HCT116 (cell line): ENCODE measurements around the gene SGMS1. TPM values are rescaled to one million over a fixed set of nuclear protein-coding genes. Genes with fewer than 3 reads are reported as not detected.

Experiments
- ATAC-seq: fragments of 200-7000 bp; cut with Tn5 transposase; 2 replicates; pipeline ENCODE4 v1.9.1; 2020; ENCODE audit warnings: mild to moderate bottlenecking, moderate library complexity
- BruUV-seq: library from RNA; stranded (reverse); fragments of 400-500 nt; replicated peaks from 2 replicates; lab custom pipeline; 2021; lab: Mats Ljungman, UMichigan
- CTCF ChIA-PET: fragments of 300-600 bp; sonication (Branson Sonifier 250); formaldehyde crosslinking; loops from one replicate; lab custom pipeline; 2021; ENCODE audit warnings: antibody characterized with exemption; lab: Charles Lee
- POLR2A ChIA-PET: fragments of 300-600, 350-600 bp; sonication (Branson Sonifier 250); formaldehyde crosslinking; loops from one replicate; lab custom pipeline; 2021; ENCODE audit warnings: antibody characterized with exemption; lab: Charles Lee
- RAD21 ChIA-PET, 2 experiments: fragments of 300-600 bp; sonication (Branson Sonifier 250); formaldehyde crosslinking; loops; one replicate each; lab custom pipeline; 2023; ENCODE audit warnings: low total read pairs in 2 of 2; ENCODE audit not compliant: uncharacterized antibody in 2 of 2, unreplicated experiment in 2 of 2, low non-redundant PET in 1 of 2; lab: Charles Lee
- DNase-seq: peaks from one replicate; pipeline ENCODE4 v3.0.0-alpha.2; 2010; ENCODE audit warnings: low read depth, low spot score
- H2AFZ ChIP-seq: fragments of 200-600 bp; shearing (Covaris generic), sonication (generic); 2 replicates; pipeline ENCODE4 v1.6.1; 2017; ENCODE audit warnings: low read depth, mixed run types, mixed read lengths, antibody characterized with exemption, low read length; ENCODE audit not compliant: poor library complexity, severe bottlenecking
- H3K27ac ChIP-seq: 2 replicates; pipeline ENCODE4 v1.5.1; 2012; ENCODE audit warnings: low read depth, low read length
- H3K27me3 ChIP-seq: fragments of 200-600 bp; sonication (generic); 2 replicates; pipeline ENCODE4 v1.6.1; 2016; ENCODE audit warnings: mixed run types, low read length, mixed read lengths; ENCODE audit not compliant: insufficient read depth
- H3K36me3 ChIP-seq, 2 experiments: fragments of 200-500 bp in 1 of 2; fragments of 200-600 bp in 1 of 2; sonication (Bioruptor generic) in 1 of 2; sonication (generic) in 1 of 2; 2 replicates each; pipeline versions ENCODE4 v1.5.1 to v1.6.1; 2014 to 2016; ENCODE audit warnings: low read length in 2 of 2, inconsistent platforms in 1 of 2, mixed read lengths in 1 of 2, mixed run types in 1 of 2; ENCODE audit not compliant: insufficient read depth in 2 of 2, control insufficient read depth in 1 of 2
- H3K4me1 ChIP-seq, 2 experiments: fragments of 200-600 bp in 1 of 2; sonication (generic) in 1 of 2; 2 replicates each; pipeline versions ENCODE4 v1.5.1 to v1.6.1; 2012 to 2017; ENCODE audit warnings: low read length in 2 of 2, inconsistent platforms in 1 of 2, mild to moderate bottlenecking in 1 of 2, mixed read lengths in 1 of 2, mixed run types in 1 of 2, moderate library complexity in 1 of 2; ENCODE audit not compliant: insufficient read depth in 2 of 2, control insufficient read depth in 1 of 2
- H3K4me2 ChIP-seq: fragments of 200-600 bp; sonication (generic); 2 replicates; pipeline ENCODE4 v1.6.1; 2017; ENCODE audit warnings: mixed run types, low read length, mixed read lengths
- H3K4me3 ChIP-seq, 2 experiments: fragments of 200-600 bp in 1 of 2; sonication (generic) in 1 of 2; replicated peaks in 1 of 2; 2 replicates each; pipeline ENCODE4 v1.5.1; 2011 to 2016; ENCODE audit warnings: low read length in 2 of 2, control low read depth in 1 of 2, low read depth in 1 of 2, mild to moderate bottlenecking in 1 of 2, mixed read lengths in 1 of 2, mixed run types in 1 of 2
- H3K79me2 ChIP-seq: fragments of 200-600 bp; sonication (generic); 2 replicates; pipeline ENCODE4 v1.6.1; 2017; ENCODE audit warnings: mild to moderate bottlenecking, mixed run types, low read length, moderate library complexity, mixed read lengths; ENCODE audit not compliant: insufficient read depth
- H3K9ac ChIP-seq: fragments of 200-600 bp; sonication (generic); 2 replicates; pipeline ENCODE4 v1.6.1; 2016; ENCODE audit warnings: low read length, mixed read lengths
- H3K9me2 ChIP-seq: fragments of 200-600 bp; sonication (generic), shearing (Covaris generic); 2 replicates; pipeline ENCODE4 v1.6.1; 2017; ENCODE audit warnings: mixed run types, mild to moderate bottlenecking, moderate library complexity; ENCODE audit not compliant: insufficient read depth
- H3K9me3 ChIP-seq, 2 experiments: fragments of 200-500 bp in 1 of 2; fragments of 200-600 bp in 1 of 2; sonication (Bioruptor generic) in 1 of 2; sonication (generic) in 1 of 2; 2 replicates each; pipeline ENCODE4 v1.6.1; 2014 to 2017; ENCODE audit warnings: low read length in 2 of 2, mixed read lengths in 2 of 2, inconsistent platforms in 1 of 2, low read depth in 1 of 2, mild to moderate bottlenecking in 1 of 2, mixed run types in 1 of 2, moderate library complexity in 1 of 2; ENCODE audit not compliant: control insufficient read depth in 1 of 2, insufficient read depth in 1 of 2
- H4K20me1 ChIP-seq: fragments of 200-600 bp; sonication (generic), shearing (Covaris generic); 2 replicates; pipeline ENCODE4 v1.6.1; 2017; ENCODE audit warnings: mixed run types, mild to moderate bottlenecking, moderate library complexity; ENCODE audit not compliant: insufficient read depth
- CTCF ChIP-seq, 3 experiments: fragments of 200-600 bp in 1 of 3; sonication (generic) in 1 of 3; IDR thresholded peaks in 2 of 3; conservative IDR thresholded peaks in 1 of 3; 2 replicates each; pipeline ENCODE4 v1.5.1; 2012 to 2017; ENCODE audit warnings: low read depth in 2 of 3, low read length in 2 of 3, antibody characterized with exemption in 1 of 3, borderline replicate concordance in 1 of 3, control low read depth in 1 of 3, mild to moderate bottlenecking in 1 of 3, mixed read lengths in 1 of 3, mixed run types in 1 of 3, moderate library complexity in 1 of 3; ENCODE audit not compliant: insufficient read depth in 1 of 3
- EGR1 ChIP-seq: IDR thresholded peaks from 2 replicates; pipeline ENCODE4 v1.6.1; 2012; ENCODE audit warnings: low read depth
- ELF1 ChIP-seq: IDR thresholded peaks from 2 replicates; pipeline ENCODE4 v1.6.1; 2012; ENCODE audit warnings: low read depth, borderline replicate concordance
- EZH2phosphoT487 ChIP-seq: fragments of 200-600 bp; IDR thresholded peaks from 2 replicates; pipeline ENCODE4 v1.6.1; 2018; ENCODE audit warnings: antibody characterized with exemption, borderline replicate concordance
- FOSL1 ChIP-seq: IDR thresholded peaks from 2 replicates; pipeline ENCODE4 v1.6.1; 2012; ENCODE audit warnings: low read depth
- JUND ChIP-seq: IDR thresholded peaks from 2 replicates; pipeline ENCODE4 v1.6.1; 2012
- MAX ChIP-seq: IDR thresholded peaks from 2 replicates; pipeline ENCODE4 v1.6.1; 2012
- RAD21 ChIP-seq: IDR thresholded peaks from 2 replicates; pipeline ENCODE4 v1.6.1; 2012; ENCODE audit warnings: low read depth, mild to moderate bottlenecking
- REST ChIP-seq: IDR thresholded peaks from 2 replicates; pipeline ENCODE4 v1.6.1; 2012; ENCODE audit warnings: low read depth
- SIN3A ChIP-seq: IDR thresholded peaks from 2 replicates; pipeline ENCODE4 v1.6.1; 2012; ENCODE audit warnings: low read depth
- SP1 ChIP-seq: IDR thresholded peaks from 2 replicates; pipeline ENCODE4 v1.6.1; 2012; ENCODE audit warnings: low read depth
- SRF ChIP-seq: IDR thresholded peaks from 2 replicates; pipeline ENCODE4 v1.6.1; 2012; ENCODE audit warnings: low read depth
- YY1 ChIP-seq: IDR thresholded peaks from 2 replicates; pipeline ENCODE4 v1.6.1; 2011; ENCODE audit warnings: low read length, low read depth, moderate library complexity, mild to moderate bottlenecking; ENCODE audit not compliant: insufficient replicate concordance; ENCODE audit errors: extremely low read depth
- ZBTB33 ChIP-seq: IDR thresholded peaks from 2 replicates; pipeline ENCODE4 v1.6.1; 2011; ENCODE audit warnings: mild to moderate bottlenecking, low read length, moderate library complexity; ENCODE audit not compliant: insufficient replicate concordance; ENCODE audit errors: extremely low read depth
- ZFX ChIP-seq: fragments of 450-650 bp; IDR thresholded peaks from 2 replicates; pipeline ENCODE4 v1.6.1; 2017
- intact Hi-C: fragments of 100-400 bp; cut with micrococcal nuclease; formaldehyde crosslinking; loops from 2 replicates; pipeline ENCODE4 v1.10.0; 2022
- total RNA-seq: library from RNA; stranded (reverse); gene quantifications from one replicate; pipeline ENCODE4 v1.2.1, GENCODE V29; 2021; ENCODE audit not compliant: unreplicated experiment

The SGMS1 gene
- total RNA-seq, 1 experiment from 2014 or later = 29.1 TPM

- no peak for DNase-seq
- TF ChIP-seq ELF1 = no peak
- no peak for TF ChIP-seq RAD21
- no peak for TF ChIP-seq FOSL1
- TF ChIP-seq ZBTB33 = no peak
- no peak for TF ChIP-seq ZFX
- TF ChIP-seq MAX = no peak
- no peak for TF ChIP-seq SRF
- TF ChIP-seq SP1 = no peak
- TF ChIP-seq EZH2phosphoT487 = no peak
- TF ChIP-seq EGR1 = no peak
- TF ChIP-seq REST = no peak
- no peak for TF ChIP-seq SIN3A
- TF ChIP-seq JUND = no peak
- TF ChIP-seq CTCF (IDR thresholded peaks at IDR 0.05 in 2 of 3, conservative IDR thresholded peaks at IDR 0.05 in 1 of 3; ENCODE audit: borderline replicate concordance in 1 of 3, insufficient read depth in 1 of 3, low read depth in 2 of 3, low read length in 2 of 3) = no peak
- no peak for TF ChIP-seq YY1
- RAD21 ChIA-PET = no interaction called here
- H3K27me3 ChIP-seq = no peaks in the 10 kb centered on the region
- H3K9me2 ChIP-seq = no peaks in the 10 kb centered on the region
- POLR2A ChIA-PET = no interaction called here
- no peak overlapping the region for H3K4me2 ChIP-seq
- no peak overlapping the region for H2AFZ ChIP-seq
- no peak overlapping the region for H3K27ac ChIP-seq
- no TSS peak for BruUV-seq
- peaks cover 0 to 3% of the 10 kb centered on the region in 2 experiments; a peak in 1 of 4 replicates for H3K4me1 ChIP-seq
- intact Hi-C loops = no loop called here
- H3K79me2 ChIP-seq = no peaks in the 10 kb centered on the region; the same call in 1 of the 2 replicates
- H3K4me3 ChIP-seq = no peak overlapping the region
- H4K20me1 ChIP-seq = no peaks in the 10 kb centered on the region
- H3K9ac ChIP-seq = no peak overlapping the region
- no peaks in the 10 kb centered on the region for H3K36me3 ChIP-seq
- CTCF ChIA-PET = interaction anchor here (3.5 kb wide), 1 partner anchor 9 kb away, joined by 10 read pairs; no protein-coding TSS in a partner anchor
- no peak for ATAC-seq
- no peaks in the 10 kb centered on the region for H3K9me3 ChIP-seq
Measured at GRCh38 chr10:50358925-50359687, 264.6 kb downstream of the SGMS1 start.
